Amygdala (tissue), 56 donors: ENCODE results near the gene EFCAB6.

Source experiments
- DNase-seq, 56 donors: peaks; one replicate each; lab custom pipeline; 2025; lab: John Stamatoyannopoulos, UW

EFCAB6 gene

GRCh38 chr22:43731988-43732387 lies 80.1 kb downstream of the EFCAB6 start:
- DNase-seq, result peak in 1 of 56 donors; percentile 9

DNA sequence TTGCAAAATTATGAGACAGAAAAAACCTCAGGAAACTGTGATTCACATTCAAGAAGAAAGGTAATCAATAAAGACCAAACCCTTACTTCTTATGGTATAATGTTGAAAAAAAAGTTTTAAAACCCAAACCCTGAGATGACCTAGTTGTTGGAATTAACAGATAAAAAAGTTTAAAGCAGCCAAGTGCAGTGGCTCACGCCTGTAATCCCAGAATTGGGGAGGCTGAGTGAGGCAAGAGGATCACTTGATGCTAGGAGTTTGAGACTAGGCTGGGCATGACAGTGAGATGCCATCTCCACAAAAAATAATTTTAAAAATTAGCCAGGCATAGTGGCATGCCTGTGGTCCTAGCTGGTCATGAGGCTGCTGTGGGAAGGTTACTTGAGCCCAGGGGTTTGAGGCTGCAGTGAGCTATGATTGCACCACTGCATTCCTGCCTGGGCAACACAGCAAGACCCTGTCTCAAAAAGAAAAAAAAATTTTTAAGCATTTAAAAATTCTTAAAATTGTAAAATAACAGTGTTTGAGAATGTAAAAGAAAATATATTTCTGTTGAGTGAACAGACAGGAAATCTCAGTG lies 85.1 kb downstream of the EFCAB6 start:
- no peak for DNase-seq

GRCh38 chr22:43726322-43726721 lies 85.8 kb downstream of the EFCAB6 start:
- DNase-seq, result no peak

DNA sequence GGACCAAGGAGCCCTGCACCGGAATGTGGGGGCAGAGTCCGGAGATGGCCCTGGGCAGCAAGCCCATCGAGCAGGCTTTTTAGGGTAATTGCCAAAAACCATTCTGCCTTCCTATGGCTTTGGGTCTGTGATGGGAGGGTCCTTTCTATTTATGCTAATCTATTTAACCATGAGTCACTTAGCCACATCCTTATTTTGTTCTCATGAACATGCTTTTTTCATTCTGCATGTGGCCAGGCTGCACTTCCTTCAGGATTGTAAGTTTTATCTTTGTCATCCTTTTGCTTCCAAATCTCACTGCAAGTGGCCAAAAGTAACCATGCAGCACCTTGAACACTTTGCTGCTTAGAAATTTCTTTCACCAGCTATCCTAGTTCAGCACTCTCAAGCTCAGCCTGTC lies 88.3 kb downstream of the EFCAB6 start:
- DNase-seq, result no peak

DNA sequence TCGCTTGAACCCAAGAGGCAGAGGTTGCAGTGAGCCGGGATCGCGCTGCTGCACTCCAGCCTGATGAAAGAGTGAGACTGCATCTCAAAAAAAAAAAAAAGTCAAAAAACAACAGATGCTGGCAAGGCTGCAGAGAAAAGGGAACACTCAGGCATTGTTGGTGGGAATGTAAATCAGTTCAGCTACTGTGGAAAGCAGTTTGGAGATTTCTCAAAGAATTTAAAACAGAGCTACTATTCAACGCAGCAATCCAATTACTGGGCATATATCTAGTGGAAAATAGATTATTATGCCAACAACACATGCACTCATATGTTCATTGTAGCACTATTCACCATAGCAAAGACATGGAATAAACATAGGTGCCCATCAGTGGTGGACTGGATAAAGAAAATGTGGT lies 89.7 kb downstream of the EFCAB6 start:
- DNase-seq, result no peak

GRCh38 chr22:43720716-43721115 lies 91.4 kb downstream of the EFCAB6 start:
- DNase-seq, result no peak

GRCh38 chr22:43714104-43714503 lies 98.0 kb downstream of the EFCAB6 start:
- no peak for DNase-seq

GRCh38 chr22:43711681-43712080 lies 100.4 kb downstream of the EFCAB6 start:
- DNase-seq, result no peak

DNA sequence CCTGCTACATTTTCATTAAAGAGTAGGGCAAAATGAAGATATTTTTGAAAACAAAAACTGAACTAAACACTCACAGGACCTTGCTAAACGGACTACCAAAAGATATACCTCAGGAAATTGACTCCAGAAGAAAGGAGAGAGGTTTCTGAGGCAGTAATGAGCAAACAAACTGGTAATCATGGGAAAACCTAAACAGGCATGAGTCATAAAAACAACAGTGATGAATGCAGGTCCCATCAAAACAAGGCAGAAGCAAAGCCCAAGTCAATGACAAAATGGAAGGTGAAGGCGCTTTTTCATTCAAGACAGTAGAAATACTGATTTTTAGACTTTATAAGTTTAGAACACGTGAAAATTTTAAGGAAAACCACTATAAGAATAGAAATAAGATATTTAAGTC lies 104.5 kb downstream of the EFCAB6 start:
- no peak for DNase-seq

DNA sequence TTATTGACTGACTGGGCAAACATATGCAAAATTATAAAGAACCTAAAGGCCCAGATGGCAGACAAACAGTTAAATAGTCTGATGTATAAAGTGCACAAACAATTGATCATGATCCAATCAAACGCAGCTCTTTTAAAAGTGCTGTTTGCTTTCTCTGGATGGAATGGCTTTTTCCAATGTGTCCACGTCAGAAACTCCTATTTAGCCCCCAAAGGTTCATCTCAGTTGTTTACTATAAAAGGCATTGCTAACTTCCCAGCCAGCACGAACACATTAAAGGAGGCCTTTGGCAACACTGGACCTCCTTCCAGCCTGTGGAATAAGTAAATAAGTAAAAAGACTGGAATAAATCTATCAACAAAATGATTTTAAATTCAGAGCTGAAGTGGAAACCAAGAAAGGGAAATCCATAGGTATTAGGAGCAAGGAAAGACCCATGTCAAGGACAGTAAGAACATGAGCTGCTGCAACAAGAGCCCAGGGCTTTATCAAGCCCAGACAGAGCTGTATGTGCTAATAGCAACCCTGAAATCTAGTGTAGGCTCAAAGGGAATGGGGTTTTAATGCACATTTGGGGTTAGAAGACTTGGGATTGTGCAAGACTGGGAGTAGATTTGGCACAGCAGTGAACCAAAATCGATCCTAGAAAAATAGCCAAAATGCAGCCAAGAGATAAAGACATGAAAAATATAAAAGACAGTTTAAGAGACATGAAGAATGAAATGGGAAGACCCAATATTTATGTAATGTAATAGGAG lies 105.4 kb downstream of the EFCAB6 start:
- no peak for DNase-seq

GRCh38 chr22:43706151-43706550 lies 106.0 kb downstream of the EFCAB6 start:
- DNase-seq, result no peak

- DNase-seq, result no peak
Observed at GRCh38 chr22:43704051-43704450, 108.1 kb downstream of the EFCAB6 start.

GRCh38 chr22:43698403-43698802 lies 113.7 kb downstream of the EFCAB6 start:
- no peak for DNase-seq

- DNase-seq, result no peak
Observed at GRCh38 chr22:43697894-43698293, 114.2 kb downstream of the EFCAB6 start.

GRCh38 chr22:43693249-43693648 lies 118.9 kb downstream of the EFCAB6 start:
- DNase-seq, result no peak

DNA sequence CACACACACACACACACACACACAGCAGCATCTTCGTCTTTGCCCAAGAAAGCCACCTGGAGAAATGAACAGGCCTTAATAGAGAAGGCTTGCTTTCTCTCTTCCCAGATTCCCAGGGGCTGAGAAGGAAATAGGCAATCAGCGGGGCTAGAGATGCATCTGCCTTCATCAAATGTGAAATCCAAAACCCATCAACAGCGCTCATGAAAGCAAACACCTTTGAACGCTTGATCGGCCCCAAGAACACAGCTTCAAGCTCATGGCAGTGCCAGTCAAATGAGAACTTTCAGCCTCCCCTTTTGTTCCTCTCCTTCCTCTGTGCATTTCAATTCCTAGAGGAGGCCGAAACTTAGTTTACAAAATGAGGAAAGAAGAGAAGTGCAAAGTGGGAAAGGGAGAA lies 122.7 kb downstream of the EFCAB6 start:
- no peak for DNase-seq

- DNase-seq, result no peak
Observed at GRCh38 chr22:43682851-43683250, 129.3 kb downstream of the EFCAB6 start.

- no peak for DNase-seq
Observed at GRCh38 chr22:43681731-43682360, 130.3 kb downstream of the EFCAB6 start.

- DNase-seq, result no peak
Observed at GRCh38 chr22:43670513-43670912, 141.6 kb downstream of the EFCAB6 start.

- DNase-seq, result no peak
Observed at GRCh38 chr22:43669190-43669589, 142.9 kb downstream of the EFCAB6 start.

- DNase-seq, result peak in 4 of 56 donors; percentile 3 to 14 (median 8)
Observed at GRCh38 chr22:43667656-43668055, 144.4 kb downstream of the EFCAB6 start.

- DNase-seq, result peak in 1 of 56 donors; percentile 9
Observed at GRCh38 chr22:43666457-43666856, 145.6 kb downstream of the EFCAB6 start.
